Measurements from ENCODE around the gene PGBD5.

GRCh38 chr1:230392536-230392909 lies 33.6 kb downstream of the PGBD5 start:
- TF ChIP-seq POLR2A (IDR thresholded peaks at IDR 0.05) (no peak), CTCF (IDR thresholded peaks at IDR 0.05) (no peak)
